NCI-H2107 (cell line): Measurements from ENCODE around the gene NISCH.

Source experiments
- DNase-seq: peaks from one replicate; lab custom pipeline; 2025; lab: John Stamatoyannopoulos, UW

Gene NISCH

DNA sequence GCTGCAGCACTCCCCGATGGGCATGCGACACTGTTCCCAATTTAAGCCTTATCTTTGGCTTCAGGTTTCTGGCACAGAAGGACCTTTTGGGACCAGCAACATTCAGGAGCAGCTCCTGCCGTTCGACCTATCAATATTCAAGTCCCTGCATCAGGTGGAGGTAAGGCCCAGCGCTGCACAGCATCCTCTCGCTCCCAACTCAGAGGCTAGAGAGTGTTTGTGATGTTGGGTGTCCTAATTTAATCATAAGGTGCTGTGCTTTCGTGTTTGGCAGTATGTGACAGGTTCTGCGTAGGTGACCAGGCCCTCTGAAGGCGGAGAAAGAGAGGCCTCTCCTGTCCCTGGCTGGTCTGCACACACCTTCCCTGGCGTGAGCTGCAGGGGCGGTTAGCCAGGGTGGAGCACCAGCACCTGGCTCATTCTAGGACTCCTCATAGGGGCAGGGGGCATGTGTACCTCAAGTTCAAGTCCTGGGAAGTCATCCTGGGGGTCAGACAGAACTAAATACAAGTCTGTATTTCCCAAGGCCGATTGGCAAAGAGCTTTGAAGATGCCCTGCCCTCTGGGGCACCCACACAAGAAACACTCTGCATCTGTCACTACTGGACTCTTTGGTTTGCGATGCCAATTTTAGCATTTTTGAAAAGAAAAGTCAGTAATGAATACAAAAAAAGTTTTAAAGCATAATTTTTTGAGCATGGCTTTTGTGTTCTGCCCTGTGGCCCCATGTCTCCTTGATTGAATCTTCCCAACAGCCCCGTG, 17.0 kb downstream of the NISCH start:
- DNase-seq, result no peak

DNA sequence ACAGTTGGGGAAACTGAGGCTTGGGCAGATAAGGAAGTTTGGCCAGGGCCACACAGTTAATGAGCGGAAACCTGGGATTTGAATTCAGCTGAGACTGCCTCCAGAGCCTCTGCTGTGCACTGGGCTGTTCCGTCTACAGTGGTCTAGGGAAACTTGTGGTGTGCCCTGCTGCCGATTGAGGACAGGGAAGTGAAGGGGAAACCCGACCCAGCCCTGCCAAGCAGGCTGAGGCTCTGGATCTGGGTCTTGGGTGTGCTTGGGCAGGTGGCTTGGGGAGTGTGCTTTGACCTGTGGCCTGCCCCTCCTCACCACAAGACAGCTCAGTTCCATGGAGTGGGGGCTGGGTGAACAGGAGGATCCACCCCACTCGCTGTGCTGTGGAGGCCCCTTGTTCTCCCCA, 17.6 kb downstream of the NISCH start:
- no peak for DNase-seq

DNA sequence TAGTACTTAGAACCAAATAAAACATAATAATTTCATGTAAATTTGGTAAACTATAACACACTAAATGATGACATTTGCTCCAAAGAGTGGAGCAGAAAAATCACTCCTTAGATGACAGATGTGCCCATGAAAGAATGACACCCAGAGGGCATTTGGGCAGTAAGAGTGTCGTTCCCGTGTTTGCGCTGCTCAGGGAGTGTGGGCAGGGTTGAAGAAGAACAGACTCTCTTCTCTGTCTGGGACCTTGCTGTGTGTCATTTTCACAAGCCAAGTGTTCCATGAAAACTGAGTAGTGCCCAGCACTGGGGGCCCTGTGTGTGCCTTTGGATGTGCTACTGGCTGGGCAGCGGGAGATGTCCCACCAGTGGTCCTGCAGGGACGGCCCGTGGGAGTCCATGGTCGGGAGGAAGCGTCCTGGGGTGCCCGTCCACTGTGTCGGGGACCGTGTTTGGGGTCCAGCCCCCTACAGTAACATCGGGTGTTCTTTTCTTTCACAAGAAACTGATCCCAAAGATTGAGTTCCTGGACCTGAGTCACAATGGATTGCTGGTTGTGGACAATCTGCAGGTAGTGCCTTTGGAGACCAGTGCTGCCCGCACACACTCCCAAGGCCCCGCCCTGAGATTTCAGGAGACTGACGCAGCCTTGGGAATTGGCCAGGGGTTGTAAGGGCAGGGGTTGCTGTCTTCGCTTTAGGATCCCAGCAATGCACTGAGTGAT, 21.8 kb downstream of the NISCH start:
- DNase-seq, result no peak

DNA sequence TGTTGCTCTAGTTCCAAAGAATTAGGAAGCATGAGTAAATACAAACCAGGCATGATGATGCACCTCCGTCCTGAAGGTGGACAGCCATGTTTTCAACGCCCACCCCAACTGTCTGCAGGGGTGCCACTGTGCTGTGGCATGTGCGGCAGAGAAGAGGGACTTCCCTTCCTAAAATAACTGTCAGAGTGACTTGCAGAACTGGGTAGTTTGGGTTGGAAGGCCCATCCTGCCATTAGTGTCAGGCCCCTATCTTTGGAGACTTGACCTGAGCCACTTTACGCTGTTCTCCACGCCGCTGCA, 22.3 kb downstream of the NISCH start:
- no peak for DNase-seq

DNA sequence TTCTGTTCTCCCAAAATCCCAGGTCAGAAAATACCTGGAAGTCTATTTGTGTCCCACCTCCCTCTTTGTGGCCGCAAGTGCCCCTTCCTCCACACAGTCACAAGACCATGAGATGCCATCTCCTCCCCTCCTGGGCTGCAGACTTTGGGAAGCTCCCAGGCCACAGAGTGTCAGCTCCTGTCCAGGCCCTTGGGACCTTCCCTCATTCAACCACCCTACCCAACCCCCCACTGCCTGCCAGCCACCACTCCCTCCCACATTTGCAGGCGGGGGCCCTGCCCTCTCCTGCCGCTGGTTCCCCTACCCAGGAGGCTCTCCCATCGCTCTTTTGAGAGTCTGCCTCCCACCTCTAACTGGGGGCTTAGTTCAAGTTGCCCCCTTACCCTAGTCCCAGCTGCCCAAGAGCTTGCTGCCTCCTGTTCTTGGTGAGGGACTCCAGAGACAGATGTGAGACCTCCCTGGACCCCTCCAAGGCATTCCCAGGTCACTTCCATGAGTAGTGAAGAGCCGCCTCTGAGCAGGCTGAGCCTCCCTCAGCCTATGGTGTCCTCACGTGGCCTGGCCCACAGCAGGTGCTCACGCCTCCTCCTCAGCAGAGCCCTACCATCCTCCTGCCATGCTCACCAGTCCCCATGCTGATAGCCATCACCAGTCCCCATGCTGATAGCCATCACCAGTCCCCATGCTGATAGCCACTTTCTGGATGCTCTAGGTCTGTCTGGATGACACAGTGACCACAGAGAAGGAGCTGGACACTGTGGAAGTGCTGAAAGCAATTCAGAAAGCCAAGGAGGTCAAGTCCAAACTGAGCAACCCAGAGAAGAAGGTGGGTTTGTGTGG, 23.9 kb downstream of the NISCH start:
- no peak for DNase-seq

DNA sequence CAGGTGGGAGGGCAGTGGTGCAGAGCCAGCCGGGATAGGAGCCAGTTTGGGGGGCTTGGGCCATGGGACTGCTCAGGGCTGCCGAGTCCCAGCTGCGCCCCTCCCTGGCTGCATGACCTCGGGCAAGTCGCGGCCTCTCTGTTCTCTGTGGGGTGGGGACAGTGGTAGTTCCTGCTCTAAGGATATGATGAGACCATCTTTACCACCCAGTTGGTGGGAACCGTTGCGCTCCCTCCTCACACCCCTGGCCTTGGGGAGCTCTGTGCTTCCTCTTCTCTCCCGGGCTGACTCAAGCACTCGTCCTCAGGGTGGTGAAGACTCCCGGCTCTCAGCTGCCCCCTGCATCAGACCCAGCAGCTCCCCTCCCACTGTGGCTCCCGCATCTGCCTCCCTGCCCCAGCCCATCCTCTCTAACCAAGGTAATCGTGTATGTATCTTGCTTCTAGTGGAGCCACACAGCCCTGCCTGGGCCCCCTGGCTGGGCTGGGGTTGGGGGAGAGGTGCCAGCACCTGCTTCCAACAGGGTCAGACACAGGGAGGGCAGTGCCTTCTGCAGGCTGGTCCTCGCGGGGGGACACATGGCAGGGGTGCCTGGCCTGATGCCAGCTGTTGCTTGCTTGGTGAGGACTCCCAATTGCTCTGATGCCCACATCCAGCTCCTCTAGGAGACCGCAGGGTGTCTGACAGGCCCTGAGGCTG, 24.6 kb downstream of the NISCH start:
- no peak for DNase-seq

DNA sequence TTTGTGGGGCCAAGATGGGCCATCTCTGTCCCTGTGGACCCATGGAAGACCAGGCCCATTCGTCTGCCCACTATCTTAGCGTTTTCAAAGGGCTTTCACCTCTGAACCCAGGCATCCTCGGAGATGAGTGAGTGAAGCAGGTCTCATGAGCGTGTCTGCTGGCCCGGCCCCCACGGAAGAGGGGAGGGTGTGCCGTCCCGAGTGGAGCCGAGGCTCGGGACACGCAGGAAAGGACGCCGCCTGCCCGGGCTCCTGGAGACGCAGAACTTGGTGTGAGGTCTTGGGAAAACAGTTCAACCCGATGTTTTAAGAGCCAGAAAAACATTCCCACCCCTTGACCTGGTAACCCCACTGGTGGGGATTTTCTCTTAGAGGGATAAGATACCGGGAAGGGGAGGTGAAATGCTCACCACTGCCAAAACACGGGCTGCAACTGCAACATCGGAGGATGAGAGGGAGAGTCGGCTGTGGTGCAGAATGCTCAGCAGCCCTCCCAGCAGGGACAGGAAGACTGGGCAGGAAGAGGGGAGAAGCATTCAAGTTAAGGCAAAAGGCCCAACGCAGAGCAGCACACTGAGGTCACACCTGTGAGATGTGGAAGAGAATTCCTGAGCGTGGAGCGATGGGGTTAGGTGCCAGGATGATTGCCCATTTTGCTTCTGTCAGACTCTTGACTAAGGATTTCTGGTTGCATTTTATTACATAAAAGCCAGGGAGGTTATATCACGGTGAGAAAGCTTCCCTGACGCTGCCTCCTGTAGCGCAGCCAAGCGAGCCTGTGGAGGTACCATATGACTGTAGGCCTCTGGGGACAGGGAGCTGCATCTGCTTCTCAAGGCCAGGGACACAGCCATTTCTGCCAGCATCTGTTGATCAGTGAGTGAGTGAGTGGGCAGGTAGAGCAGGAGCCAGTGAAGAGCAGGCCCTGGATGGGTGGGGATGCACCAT, 25.6 kb downstream of the NISCH start:
- no peak for DNase-seq

DNA sequence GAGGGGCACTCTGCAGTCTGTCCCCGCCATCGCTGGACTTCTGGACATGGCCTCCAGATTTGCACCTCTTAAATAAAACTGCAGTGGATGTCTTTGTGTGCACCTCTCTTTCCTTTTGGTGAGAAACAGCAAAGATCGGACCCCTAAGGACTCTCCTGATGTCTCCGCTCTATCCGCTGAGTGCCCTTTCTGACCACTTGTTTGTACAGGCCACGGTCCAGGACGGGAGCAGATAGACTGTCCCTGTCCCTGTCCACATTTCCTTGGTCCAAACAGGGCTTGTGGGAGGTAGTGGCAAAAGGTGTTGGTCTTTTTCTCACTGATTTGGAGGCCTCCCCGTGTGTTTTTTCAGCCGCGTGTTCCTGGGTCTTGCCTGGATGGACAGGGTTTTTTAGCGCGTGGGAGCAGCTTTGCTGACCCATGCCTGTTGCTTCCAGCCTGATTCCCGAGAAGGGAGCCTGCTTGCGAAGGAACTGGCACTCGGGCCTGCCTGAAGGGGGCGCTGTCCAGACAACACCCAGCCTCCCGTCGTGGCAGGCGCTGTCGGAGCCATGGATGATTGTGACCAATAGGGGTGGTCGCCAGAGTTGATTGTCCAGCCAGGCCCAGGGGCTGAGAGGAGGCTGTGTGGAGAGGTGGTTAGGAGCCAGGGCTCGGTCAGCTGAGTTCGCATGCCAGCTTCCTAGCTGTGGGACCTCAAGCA, 26.6 kb downstream of the NISCH start:
- no peak for DNase-seq

DNA sequence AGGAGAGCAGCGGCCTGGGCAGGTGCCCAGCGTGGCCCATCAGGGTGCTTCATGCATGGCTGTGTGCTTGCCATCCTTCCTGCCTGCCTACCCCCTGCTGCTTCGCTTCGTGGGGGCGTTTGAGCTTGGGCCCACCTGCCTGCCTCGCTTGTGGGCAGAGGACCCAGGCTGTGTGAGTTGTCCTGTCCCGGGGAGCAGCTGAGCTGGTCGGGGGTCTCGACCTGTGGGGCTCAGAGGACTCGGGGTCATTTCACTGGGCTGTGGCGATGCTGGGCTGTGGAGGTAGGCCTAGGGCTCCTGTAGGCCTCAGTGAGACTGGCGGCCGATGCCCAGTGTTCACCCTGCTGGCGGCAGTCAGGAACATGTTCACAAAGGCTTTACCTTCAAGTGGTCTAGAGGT, 27.7 kb downstream of the NISCH start:
- DNase-seq, result no peak

DNA sequence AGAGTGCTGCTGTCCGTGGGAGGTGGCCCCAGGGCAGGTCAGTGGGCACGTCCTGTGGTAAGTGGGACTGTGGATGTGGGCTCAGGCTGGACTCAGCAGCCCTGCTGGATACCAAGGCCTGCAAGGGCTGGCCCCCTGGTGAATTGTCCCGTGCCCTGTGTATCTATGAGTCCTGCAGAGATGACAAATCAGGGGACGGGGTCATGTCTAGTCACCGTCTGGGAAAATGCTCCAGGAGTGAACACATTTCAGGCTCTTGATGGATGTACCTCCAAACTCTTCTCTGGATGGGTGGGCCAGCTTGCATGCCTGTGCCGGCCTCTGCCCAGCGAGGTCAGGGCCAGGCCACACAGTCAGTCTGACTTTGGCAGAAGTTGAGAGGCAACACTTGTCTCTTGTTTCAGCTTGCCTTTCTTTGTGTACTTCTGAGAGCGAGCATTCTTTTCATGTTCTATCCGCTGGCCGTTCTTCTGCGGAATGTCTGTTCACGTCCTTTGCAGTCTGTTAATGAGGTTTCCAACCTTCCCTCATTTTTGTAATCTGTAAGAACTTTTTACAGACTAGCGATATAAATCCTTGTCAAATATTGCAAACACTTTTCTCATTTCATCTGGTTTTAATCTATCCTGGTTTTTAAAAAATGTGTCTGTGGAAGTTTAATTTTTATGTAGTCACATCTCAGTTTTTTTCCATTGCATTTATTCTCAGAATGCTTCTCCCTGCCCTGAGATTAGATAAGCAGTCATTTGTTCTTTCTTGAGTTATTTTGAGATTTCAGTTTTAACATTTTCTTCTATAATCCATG, 28.4 kb downstream of the NISCH start:
- no peak for DNase-seq

DNA sequence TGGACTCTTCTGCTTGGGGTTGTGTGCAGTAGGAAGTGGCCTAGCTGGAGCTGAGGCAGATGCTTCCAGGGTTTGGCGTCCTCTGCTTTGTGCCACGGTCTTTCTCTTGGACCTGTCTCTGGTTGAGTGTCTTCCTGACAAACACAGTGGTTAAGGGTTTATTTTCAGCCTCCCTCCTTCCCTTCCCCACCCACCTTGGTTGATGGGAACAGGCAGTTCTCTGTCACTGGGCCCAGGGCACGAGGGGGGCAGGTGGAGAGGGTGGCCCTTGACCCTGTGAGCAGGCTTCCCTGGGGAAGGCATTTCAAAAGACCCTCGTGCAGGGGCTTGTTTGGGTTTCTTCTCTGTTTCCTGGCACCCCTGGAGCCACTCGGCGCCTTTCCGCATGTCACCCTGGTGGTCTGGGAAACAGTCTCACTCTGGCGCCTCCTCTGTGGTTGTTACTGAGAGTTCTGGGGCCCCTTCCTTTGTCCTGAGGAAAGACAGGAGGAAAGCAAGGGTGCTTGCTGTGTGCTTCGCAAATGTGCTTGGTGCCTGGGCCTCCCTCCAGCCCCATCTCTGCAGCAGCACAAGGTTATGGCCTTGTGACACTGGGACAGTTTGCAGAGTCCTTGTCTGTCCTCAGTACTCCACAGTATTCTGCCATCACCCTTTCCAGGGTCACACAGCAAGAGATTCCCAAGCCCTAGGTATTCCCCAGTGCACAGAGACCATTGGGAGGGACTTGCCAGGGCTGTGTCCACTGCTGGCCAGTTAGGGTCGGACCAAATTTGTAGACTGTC, 29.5 kb downstream of the NISCH start:
- DNase-seq, result no peak

DNA sequence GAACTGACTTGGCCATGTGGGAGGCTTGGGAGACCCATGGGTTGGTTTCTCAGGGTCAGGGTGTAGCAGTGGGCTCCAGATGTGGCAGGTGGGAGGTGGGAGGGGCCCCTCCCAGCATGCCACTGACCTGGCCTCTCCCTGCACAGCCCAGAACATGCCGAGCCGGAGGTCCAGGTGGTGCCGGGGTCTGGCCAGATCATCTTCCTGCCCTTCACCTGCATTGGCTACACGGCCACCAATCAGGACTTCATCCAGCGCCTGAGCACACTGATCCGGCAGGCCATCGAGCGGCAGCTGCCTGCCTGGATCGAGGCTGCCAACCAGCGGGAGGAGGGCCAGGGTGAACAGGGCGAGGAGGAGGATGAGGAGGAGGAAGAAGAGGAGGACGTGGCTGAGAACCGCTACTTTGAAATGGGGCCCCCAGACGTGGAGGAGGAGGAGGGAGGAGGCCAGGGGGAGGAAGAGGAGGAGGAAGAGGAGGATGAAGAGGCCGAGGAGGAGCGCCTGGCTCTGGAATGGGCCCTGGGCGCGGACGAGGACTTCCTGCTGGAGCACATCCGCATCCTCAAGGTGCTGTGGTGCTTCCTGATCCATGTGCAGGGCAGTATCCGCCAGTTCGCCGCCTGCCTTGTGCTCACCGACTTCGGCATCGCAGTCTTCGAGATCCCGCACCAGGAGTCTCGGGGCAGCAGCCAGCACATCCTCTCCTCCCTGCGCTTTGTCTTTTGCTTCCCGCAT, 31.8 kb downstream of the NISCH start:
- no peak for DNase-seq

DNA sequence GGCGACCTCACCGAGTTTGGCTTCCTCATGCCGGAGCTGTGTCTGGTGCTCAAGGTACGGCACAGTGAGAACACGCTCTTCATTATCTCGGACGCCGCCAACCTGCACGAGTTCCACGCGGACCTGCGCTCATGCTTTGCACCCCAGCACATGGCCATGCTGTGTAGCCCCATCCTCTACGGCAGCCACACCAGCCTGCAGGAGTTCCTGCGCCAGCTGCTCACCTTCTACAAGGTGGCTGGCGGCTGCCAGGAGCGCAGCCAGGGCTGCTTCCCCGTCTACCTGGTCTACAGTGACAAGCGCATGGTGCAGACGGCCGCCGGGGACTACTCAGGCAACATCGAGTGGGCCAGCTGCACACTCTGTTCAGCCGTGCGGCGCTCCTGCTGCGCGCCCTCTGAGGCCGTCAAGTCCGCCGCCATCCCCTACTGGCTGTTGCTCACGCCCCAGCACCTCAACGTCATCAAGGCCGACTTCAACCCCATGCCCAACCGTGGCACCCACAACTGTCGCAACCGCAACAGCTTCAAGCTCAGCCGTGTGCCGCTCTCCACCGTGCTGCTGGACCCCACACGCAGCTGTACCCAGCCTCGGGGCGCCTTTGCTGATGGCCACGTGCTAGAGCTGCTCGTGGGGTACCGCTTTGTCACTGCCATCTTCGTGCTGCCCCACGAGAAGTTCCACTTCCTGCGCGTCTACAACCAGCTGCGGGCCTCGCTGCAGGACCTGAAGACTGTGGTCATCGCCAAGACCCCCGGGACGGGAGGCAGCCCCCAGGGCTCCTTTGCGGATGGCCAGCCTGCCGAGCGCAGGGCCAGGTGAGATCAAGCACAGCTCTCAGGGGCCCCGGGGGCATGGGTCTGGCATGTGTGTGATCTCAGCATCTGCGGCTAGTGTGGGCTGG, 32.6 kb downstream of the NISCH start:
- DNase-seq, result no peak

DNA sequence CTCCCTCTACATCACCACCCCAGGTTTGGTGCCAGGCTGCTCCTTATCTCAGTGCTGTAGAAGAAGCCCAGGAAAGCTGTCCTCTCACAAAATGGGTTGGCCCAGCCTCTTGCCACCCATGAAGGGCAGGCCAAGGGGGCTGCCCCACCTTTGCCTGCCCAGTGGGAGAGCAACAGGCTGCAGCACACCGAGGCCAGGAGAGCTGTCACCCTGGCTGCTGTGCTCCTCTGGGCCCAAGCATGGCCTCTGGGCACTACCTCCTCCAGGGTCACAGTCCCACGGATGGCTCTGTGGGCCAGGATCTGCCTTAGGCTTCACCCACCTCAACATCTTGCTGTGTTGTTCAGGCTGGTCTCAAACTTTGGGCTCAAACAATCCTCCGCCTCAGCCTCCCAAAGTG, 33.3 kb downstream of the NISCH start:
- DNase-seq, result no peak

DNA sequence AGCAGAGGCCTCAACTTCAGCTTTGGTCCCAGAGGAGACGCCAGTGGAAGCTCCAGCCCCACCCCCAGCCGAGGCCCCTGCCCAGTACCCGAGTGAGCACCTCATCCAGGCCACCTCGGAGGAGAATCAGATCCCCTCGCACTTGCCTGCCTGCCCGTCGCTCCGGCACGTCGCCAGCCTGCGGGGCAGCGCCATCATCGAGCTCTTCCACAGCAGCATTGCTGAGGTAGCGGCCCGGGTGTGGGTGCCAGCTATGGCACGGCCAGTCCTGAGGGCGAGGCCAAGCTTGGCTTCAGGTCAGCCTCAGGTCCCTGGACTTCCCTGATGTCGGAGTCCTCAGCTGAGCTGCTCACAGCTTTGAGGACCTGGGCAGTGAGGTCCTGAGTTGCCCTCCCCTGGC, 34.0 kb downstream of the NISCH start:
- no peak for DNase-seq

DNA sequence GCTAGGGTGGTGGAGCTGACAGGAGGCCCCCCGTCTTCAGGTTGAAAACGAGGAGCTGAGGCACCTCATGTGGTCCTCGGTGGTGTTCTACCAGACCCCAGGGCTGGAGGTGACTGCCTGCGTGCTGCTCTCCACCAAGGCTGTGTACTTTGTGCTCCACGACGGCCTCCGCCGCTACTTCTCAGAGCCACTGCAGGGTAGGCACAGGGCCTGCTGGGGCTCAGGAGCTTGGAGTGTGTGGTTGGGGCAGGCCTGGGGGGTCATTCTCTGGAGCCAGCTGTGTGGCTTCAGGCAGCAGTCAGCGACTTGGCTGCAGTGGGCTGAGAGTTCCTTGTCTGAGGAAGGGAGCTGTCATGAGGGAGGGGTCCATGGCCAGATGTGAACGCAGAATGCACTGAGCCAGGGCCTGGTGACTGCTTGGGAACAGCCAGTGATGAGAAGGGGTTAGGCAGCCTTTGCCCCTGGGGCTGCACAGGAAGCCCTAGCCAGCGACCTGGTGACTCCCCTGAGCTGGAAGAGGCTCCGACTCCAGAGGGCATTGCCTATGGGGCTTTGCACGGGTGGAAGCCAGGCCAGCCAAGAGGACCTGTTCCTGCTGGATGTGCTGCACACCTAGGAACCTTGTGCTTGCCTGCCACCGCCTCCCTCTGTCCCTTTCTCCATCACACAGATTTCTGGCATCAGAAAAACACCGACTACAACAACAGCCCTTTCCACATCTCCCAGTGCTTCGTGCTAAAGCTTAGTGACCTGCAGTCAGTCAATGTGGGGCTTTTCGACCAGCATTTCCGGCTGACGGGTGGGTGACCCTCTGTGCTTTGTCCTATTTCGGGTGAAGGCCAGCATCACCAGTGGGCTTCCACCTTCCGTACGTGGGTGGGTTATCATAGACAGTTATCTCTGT, 34.9 kb downstream of the NISCH start:
- no peak for DNase-seq
